GM23338 (cell line): ENCODE results near the gene C11orf65. TPM values are rescaled to one million over a fixed set of nuclear protein-coding genes. Genes with fewer than 3 reads are reported as not detected.

Experiments
- ATAC-seq: fragments of 200-7000 bp; cut with Tn5 transposase; 3 replicates; pipeline ENCODE4 v1.9.1; 2020
- DNase-seq: peaks from one replicate; pipeline ENCODE4 v3.0.0-alpha.2; 2015; ENCODE audit warnings: low spot score
- H2AFZ ChIP-seq: fragments of 200-600 bp; sonication (generic); 2 replicates; pipeline ENCODE4 v1.8.0; 2016; ENCODE audit warnings: antibody characterized with exemption, mild to moderate bottlenecking, moderate library complexity
- H3F3A ChIP-seq: fragments of 200-600 bp; sonication (generic); replicated peaks from 2 replicates; pipeline ENCODE4 v1.8.0; 2017; ENCODE audit warnings: antibody characterized with exemption, mixed run types, low read depth
- H3K27ac ChIP-seq: fragments of 200-600 bp; sonication (generic); 2 replicates; pipeline ENCODE4 v1.6.1; 2016; ENCODE audit warnings: low read depth
- H3K27me3 ChIP-seq: fragments of 200-600 bp; sonication (generic); 2 replicates; pipeline ENCODE4 v1.8.0; 2016; ENCODE audit warnings: mild to moderate bottlenecking, mixed run types, moderate library complexity; ENCODE audit not compliant: insufficient read depth
- H3K36me3 ChIP-seq: fragments of 200-600 bp; sonication (generic); 2 replicates; pipeline ENCODE4 v1.8.0; 2016; ENCODE audit warnings: mild to moderate bottlenecking; ENCODE audit not compliant: insufficient read depth
- H3K4me1 ChIP-seq: fragments of 200-600 bp; sonication (generic); 2 replicates; pipeline ENCODE4 v1.8.0; 2016; ENCODE audit warnings: mild to moderate bottlenecking, moderate library complexity; ENCODE audit not compliant: insufficient read depth
- H3K4me2 ChIP-seq: fragments of 200-600 bp; sonication (generic); 2 replicates; pipeline ENCODE4 v1.7.1; 2017; ENCODE audit warnings: mixed run types
- H3K4me3 ChIP-seq: fragments of 200-600 bp; sonication (generic); 2 replicates; pipeline ENCODE4 v1.6.1; 2016; ENCODE audit warnings: mixed run types
- H3K79me2 ChIP-seq: fragments of 200-600 bp; sonication (generic); replicated peaks from 2 replicates; pipeline ENCODE4 v1.8.0; 2017; ENCODE audit warnings: mild to moderate bottlenecking; ENCODE audit not compliant: insufficient read depth
- H3K9me2 ChIP-seq: fragments of 200-600 bp; sonication (generic); 2 replicates; pipeline ENCODE4 v1.8.0; 2017; ENCODE audit not compliant: insufficient read depth
- H4K20me1 ChIP-seq: fragments of 200-600 bp; sonication (generic); replicated peaks from 2 replicates; pipeline ENCODE4 v1.8.0; 2017; ENCODE audit warnings: mild to moderate bottlenecking; ENCODE audit not compliant: insufficient read depth
- H3K27ac Mint-ChIP-seq: 2 replicates; pipeline ENCODE4 v1.8.0; 2020; ENCODE audit warnings: inconsistent platforms, mild to moderate bottlenecking, moderate library complexity, mixed read lengths
- H3K27me3 Mint-ChIP-seq: 3 replicates; pipeline ENCODE4 v1.8.0; 2022; ENCODE audit warnings: low read depth, mild to moderate bottlenecking, moderate library complexity, mixed read lengths, inconsistent platforms; ENCODE audit not compliant: insufficient read depth, poor library complexity
- H3K36me3 Mint-ChIP-seq: 3 replicates; pipeline ENCODE4 v1.8.0; 2021; ENCODE audit warnings: low read depth, mild to moderate bottlenecking, inconsistent platforms, moderate library complexity, mixed read lengths
- H3K4me1 Mint-ChIP-seq: 3 replicates; pipeline ENCODE4 v1.8.0; 2020; ENCODE audit warnings: mild to moderate bottlenecking, inconsistent platforms, mixed read lengths
- H3K4me3 Mint-ChIP-seq: 3 replicates; pipeline ENCODE4 v1.8.0; 2021; ENCODE audit warnings: moderate library complexity, mild to moderate bottlenecking, inconsistent platforms, mixed read lengths
- H3K9me3 Mint-ChIP-seq: 3 replicates; pipeline ENCODE4 v1.8.0; 2020; ENCODE audit warnings: moderate library complexity, mild to moderate bottlenecking, inconsistent platforms, mixed read lengths
- CREB1 ChIP-seq: fragments of 250-450 bp; sonication (Bioruptor Pico); IDR thresholded peaks from 2 replicates; pipeline ENCODE4 v1.5.0; 2020; ENCODE audit warnings: low read depth, mild to moderate bottlenecking, moderate library complexity
- CTCF ChIP-seq, 2 experiments: fragments of 200-600 bp in 1 of 2; sonication (generic) in 1 of 2; conservative IDR thresholded peaks; 2 replicates each; pipeline versions ENCODE4 v1.5.1 to v1.6.1; 2016 to 2017; ENCODE audit warnings: antibody characterized with exemption in 2 of 2, low read depth in 2 of 2, mild to moderate bottlenecking in 2 of 2, moderate library complexity in 1 of 2
- EZH2 ChIP-seq: fragments of 200-600 bp; sonication (generic); IDR thresholded peaks from one replicate; pipeline ENCODE4 v1.8.0; 2017; ENCODE audit warnings: antibody characterized with exemption, mild to moderate bottlenecking, low read depth; ENCODE audit not compliant: unreplicated experiment
- EZH2phosphoT487 ChIP-seq: fragments of 200-600 bp; sonication (generic); IDR thresholded peaks from one replicate; pipeline ENCODE4 v1.8.1; 2018; ENCODE audit warnings: antibody characterized with exemption; ENCODE audit not compliant: unreplicated experiment
- JUNB ChIP-seq: IDR thresholded peaks from one replicate; pipeline ENCODE4 v1.6.1; 2016; ENCODE audit warnings: antibody characterized with exemption; ENCODE audit not compliant: unreplicated experiment
- NANOG ChIP-seq: IDR thresholded peaks from 2 replicates; pipeline ENCODE4 v1.6.1; 2016; ENCODE audit warnings: antibody characterized with exemption, borderline replicate concordance
- POLR2AphosphoS5 ChIP-seq: IDR thresholded peaks from 2 replicates; pipeline ENCODE4 v1.6.1; 2016; ENCODE audit warnings: antibody characterized with exemption, low read depth
- STAT1 ChIP-seq: IDR thresholded peaks from one replicate; pipeline ENCODE4 v1.6.1; 2016; ENCODE audit warnings: antibody characterized with exemption; ENCODE audit not compliant: unreplicated experiment
- ZNF114 ChIP-seq: fragments of 250-450 bp; sonication (Bioruptor Pico); IDR thresholded peaks from 2 replicates; pipeline ENCODE4 v1.5.0; 2020; ENCODE audit warnings: mild to moderate bottlenecking, moderate library complexity
- ZNF331 ChIP-seq: fragments of 250-450 bp; sonication (Bioruptor Pico); IDR thresholded peaks from 2 replicates; pipeline ENCODE4 v1.5.0; 2020; ENCODE audit warnings: low read depth, mild to moderate bottlenecking, moderate library complexity
- polyA plus RNA-seq: library from polyadenylated mRNA; unstranded; fragments of >200 nt; fragmentation: Nextera tagmentation; extraction: Ambion mirVana; gene quantifications from 2 replicates; pipeline ENCODE4 v1.2.1, GENCODE V29; 2016
- total RNA-seq: library from RNA; depleted of rRNA; stranded (reverse); fragments of >200 nt; shearing (Covaris generic); gene quantifications from 2 replicates; pipeline ENCODE4 v1.2.3, GENCODE V29; 2014
- TF ChIP-seq, protein P1 (sequence below): IDR thresholded peaks from one replicate; pipeline ENCODE4 v1.6.1; 2018; ENCODE audit warnings: antibody characterized with exemption; ENCODE audit not compliant: unreplicated experiment
- TF ChIP-seq, protein P2 (sequence below): IDR thresholded peaks from 2 replicates; pipeline ENCODE4 v1.6.1; 2016; ENCODE audit warnings: antibody characterized with exemption
- TF ChIP-seq, protein P3 (sequence below): fragments of 250-450 bp; sonication (Bioruptor Pico); IDR thresholded peaks from 2 replicates; pipeline ENCODE4 v1.5.0; 2020; ENCODE audit warnings: mild to moderate bottlenecking, moderate library complexity

The C11orf65 gene
- total and polyA plus RNA-seq, 2 experiments from 2014 or later = 0.21 to 1.7 TPM

DNA sequence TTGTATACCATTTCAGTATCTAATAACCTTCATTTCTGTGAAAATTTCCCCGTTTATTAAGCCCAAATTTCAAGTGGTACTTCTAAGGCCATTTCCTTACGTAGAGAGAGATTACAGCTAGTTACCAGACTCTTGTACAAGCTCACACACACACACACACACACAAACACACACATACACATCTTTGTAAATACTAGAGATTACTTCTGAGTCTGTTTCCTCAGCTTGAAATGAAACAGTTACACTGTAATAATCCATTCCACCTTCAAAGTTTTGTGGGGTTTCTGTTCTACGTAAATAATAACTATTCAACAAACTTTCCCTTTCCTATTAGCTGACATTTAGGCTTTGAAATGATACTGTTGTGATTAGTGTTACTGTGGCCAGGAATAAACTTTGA lies 24.6 kb upstream of the C11orf65 start:
- Histone ChIP-seq H3K36me3 (no peaks in the 10 kb centered on the region), H3K27ac (no peak overlapping the region), H3K4me2 (no peak overlapping the region), H3K4me3 (no peak overlapping the region), H3K9me2 (no peaks in the 10 kb centered on the region), H3K27me3 (peaks cover under 1% of the 10 kb centered on the region; the same call in 1 of the 2 replicates), H4K20me1 (no peaks in the 10 kb centered on the region), H3K79me2 (no peaks in the 10 kb centered on the region), H3F3A (0 out of 2 replicates have a peak, but pooled peaks cover 2% of the 10 kb centered on the region), H2AFZ (no peak overlapping the region), H3K4me1 (peaks cover 5% of the 10 kb centered on the region)
- Mint-ChIP-seq H3K4me3 (no peak overlapping the region), H3K27me3 (peaks cover 2% of the 10 kb centered on the region), H3K9me3 (peaks cover 7% of the 10 kb centered on the region; the same call in 2 of the 3 replicates), H3K27ac (no peak overlapping the region), H3K4me1 (peaks cover 8% of the 10 kb centered on the region; the same call in 2 of the 3 replicates), H3K36me3 (peaks cover 11% of the 10 kb centered on the region)
- ATAC-seq (no peak), DNase-seq (no peak)
- TF ChIP-seq, protein P1, sequence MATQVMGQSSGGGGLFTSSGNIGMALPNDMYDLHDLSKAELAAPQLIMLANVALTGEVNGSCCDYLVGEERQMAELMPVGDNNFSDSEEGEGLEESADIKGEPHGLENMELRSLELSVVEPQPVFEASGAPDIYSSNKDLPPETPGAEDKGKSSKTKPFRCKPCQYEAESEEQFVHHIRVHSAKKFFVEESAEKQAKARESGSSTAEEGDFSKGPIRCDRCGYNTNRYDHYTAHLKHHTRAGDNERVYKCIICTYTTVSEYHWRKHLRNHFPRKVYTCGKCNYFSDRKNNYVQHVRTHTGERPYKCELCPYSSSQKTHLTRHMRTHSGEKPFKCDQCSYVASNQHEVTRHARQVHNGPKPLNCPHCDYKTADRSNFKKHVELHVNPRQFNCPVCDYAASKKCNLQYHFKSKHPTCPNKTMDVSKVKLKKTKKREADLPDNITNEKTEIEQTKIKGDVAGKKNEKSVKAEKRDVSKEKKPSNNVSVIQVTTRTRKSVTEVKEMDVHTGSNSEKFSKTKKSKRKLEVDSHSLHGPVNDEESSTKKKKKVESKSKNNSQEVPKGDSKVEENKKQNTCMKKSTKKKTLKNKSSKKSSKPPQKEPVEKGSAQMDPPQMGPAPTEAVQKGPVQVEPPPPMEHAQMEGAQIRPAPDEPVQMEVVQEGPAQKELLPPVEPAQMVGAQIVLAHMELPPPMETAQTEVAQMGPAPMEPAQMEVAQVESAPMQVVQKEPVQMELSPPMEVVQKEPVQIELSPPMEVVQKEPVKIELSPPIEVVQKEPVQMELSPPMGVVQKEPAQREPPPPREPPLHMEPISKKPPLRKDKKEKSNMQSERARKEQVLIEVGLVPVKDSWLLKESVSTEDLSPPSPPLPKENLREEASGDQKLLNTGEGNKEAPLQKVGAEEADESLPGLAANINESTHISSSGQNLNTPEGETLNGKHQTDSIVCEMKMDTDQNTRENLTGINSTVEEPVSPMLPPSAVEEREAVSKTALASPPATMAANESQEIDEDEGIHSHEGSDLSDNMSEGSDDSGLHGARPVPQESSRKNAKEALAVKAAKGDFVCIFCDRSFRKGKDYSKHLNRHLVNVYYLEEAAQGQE = no peak
- TF ChIP-seq EZH2 (no peak), NANOG (no peak), JUNB (no peak), EZH2phosphoT487 (no peak), CTCF (conservative IDR thresholded peaks at IDR 0.05; ENCODE audit: low read depth in 2 of 2) (no peak), POLR2AphosphoS5 (no peak), STAT1 (no peak), ZNF114 (no peak), ZNF331 (CRISPR knock-in tag) (no peak), CREB1 (CRISPR knock-in tag) (no peak)
- TF ChIP-seq, protein P2, sequence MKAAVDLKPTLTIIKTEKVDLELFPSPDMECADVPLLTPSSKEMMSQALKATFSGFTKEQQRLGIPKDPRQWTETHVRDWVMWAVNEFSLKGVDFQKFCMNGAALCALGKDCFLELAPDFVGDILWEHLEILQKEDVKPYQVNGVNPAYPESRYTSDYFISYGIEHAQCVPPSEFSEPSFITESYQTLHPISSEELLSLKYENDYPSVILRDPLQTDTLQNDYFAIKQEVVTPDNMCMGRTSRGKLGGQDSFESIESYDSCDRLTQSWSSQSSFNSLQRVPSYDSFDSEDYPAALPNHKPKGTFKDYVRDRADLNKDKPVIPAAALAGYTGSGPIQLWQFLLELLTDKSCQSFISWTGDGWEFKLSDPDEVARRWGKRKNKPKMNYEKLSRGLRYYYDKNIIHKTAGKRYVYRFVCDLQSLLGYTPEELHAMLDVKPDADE = no peak
- TF ChIP-seq, protein P3, sequence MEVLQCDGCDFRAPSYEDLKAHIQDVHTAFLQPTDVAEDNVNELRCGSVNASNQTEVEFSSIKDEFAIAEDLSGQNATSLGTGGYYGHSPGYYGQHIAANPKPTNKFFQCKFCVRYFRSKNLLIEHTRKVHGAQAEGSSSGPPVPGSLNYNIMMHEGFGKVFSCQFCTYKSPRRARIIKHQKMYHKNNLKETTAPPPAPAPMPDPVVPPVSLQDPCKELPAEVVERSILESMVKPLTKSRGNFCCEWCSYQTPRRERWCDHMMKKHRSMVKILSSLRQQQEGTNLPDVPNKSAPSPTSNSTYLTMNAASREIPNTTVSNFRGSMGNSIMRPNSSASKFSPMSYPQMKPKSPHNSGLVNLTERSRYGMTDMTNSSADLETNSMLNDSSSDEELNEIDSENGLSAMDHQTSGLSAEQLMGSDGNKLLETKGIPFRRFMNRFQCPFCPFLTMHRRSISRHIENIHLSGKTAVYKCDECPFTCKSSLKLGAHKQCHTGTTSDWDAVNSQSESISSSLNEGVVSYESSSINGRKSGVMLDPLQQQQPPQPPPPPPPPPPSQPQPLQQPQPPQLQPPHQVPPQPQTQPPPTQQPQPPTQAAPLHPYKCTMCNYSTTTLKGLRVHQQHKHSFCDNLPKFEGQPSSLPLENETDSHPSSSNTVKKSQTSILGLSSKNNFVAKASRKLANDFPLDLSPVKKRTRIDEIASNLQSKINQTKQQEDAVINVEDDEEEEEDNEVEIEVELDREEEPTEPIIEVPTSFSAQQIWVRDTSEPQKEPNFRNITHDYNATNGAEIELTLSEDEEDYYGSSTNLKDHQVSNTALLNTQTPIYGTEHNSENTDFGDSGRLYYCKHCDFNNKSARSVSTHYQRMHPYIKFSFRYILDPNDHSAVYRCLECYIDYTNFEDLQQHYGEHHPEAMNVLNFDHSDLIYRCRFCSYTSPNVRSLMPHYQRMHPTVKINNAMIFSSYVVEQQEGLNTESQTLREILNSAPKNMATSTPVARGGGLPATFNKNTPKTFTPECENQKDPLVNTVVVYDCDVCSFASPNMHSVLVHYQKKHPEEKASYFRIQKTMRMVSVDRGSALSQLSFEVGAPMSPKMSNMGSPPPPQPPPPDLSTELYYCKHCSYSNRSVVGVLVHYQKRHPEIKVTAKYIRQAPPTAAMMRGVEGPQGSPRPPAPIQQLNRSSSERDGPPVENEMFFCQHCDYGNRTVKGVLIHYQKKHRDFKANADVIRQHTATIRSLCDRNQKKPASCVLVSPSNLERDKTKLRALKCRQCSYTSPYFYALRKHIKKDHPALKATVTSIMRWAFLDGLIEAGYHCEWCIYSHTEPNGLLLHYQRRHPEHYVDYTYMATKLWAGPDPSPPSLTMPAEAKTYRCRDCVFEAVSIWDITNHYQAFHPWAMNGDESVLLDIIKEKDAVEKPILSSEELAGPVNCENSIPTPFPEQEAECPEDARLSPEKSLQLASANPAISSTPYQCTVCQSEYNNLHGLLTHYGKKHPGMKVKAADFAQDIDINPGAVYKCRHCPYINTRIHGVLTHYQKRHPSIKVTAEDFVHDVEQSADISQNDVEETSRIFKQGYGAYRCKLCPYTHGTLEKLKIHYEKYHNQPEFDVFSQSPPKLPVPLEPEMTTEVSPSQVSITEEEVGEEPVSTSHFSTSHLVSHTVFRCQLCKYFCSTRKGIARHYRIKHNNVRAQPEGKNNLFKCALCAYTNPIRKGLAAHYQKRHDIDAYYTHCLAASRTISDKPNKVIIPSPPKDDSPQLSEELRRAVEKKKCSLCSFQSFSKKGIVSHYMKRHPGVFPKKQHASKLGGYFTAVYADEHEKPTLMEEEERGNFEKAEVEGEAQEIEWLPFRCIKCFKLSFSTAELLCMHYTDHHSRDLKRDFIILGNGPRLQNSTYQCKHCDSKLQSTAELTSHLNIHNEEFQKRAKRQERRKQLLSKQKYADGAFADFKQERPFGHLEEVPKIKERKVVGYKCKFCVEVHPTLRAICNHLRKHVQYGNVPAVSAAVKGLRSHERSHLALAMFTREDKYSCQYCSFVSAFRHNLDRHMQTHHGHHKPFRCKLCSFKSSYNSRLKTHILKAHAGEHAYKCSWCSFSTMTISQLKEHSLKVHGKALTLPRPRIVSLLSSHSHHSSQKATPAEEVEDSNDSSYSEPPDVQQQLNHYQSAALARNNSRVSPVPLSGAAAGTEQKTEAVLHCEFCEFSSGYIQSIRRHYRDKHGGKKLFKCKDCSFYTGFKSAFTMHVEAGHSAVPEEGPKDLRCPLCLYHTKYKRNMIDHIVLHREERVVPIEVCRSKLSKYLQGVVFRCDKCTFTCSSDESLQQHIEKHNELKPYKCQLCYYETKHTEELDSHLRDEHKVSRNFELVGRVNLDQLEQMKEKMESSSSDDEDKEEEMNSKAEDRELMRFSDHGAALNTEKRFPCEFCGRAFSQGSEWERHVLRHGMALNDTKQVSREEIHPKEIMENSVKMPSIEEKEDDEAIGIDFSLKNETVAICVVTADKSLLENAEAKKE (CRISPR knock-in tag) = no peak
